HCT116 (cell line): ENCODE data around the gene SCG3. TPM values are rescaled to one million over a fixed set of nuclear protein-coding genes. Genes with fewer than 3 reads are reported as not detected.

ENCODE experiments used
- ATAC-seq: fragments of 200-7000 bp; cut with Tn5 transposase; 2 replicates; pipeline ENCODE4 v1.9.1; 2020; ENCODE audit warnings: mild to moderate bottlenecking, moderate library complexity
- BruUV-seq: library from RNA; stranded (reverse); fragments of 400-500 nt; replicated peaks from 2 replicates; lab custom pipeline; 2021; lab: Mats Ljungman, UMichigan
- CTCF ChIA-PET: fragments of 300-600 bp; sonication (Branson Sonifier 250); formaldehyde crosslinking; loops from one replicate; lab custom pipeline; 2021; ENCODE audit warnings: antibody characterized with exemption; lab: Charles Lee
- POLR2A ChIA-PET: fragments of 300-600, 350-600 bp; sonication (Branson Sonifier 250); formaldehyde crosslinking; loops from one replicate; lab custom pipeline; 2021; ENCODE audit warnings: antibody characterized with exemption; lab: Charles Lee
- RAD21 ChIA-PET, 2 experiments: fragments of 300-600 bp; sonication (Branson Sonifier 250); formaldehyde crosslinking; loops; one replicate each; lab custom pipeline; 2023; ENCODE audit warnings: low total read pairs in 2 of 2; ENCODE audit not compliant: uncharacterized antibody in 2 of 2, unreplicated experiment in 2 of 2, low non-redundant PET in 1 of 2; lab: Charles Lee
- DNase-seq: peaks from one replicate; pipeline ENCODE4 v3.0.0-alpha.2; 2010; ENCODE audit warnings: low read depth, low spot score
- H2AFZ ChIP-seq: fragments of 200-600 bp; shearing (Covaris generic), sonication (generic); 2 replicates; pipeline ENCODE4 v1.6.1; 2017; ENCODE audit warnings: low read depth, mixed run types, mixed read lengths, antibody characterized with exemption, low read length; ENCODE audit not compliant: poor library complexity, severe bottlenecking
- H3K27ac ChIP-seq: 2 replicates; pipeline ENCODE4 v1.5.1; 2012; ENCODE audit warnings: low read depth, low read length
- H3K27me3 ChIP-seq: fragments of 200-600 bp; sonication (generic); 2 replicates; pipeline ENCODE4 v1.6.1; 2016; ENCODE audit warnings: mixed run types, low read length, mixed read lengths; ENCODE audit not compliant: insufficient read depth
- H3K36me3 ChIP-seq, 2 experiments: fragments of 200-500 bp in 1 of 2; fragments of 200-600 bp in 1 of 2; sonication (Bioruptor generic) in 1 of 2; sonication (generic) in 1 of 2; 2 replicates each; pipeline versions ENCODE4 v1.5.1 to v1.6.1; 2014 to 2016; ENCODE audit warnings: low read length in 2 of 2, inconsistent platforms in 1 of 2, mixed read lengths in 1 of 2, mixed run types in 1 of 2; ENCODE audit not compliant: insufficient read depth in 2 of 2, control insufficient read depth in 1 of 2
- H3K4me1 ChIP-seq, 2 experiments: fragments of 200-600 bp in 1 of 2; sonication (generic) in 1 of 2; 2 replicates each; pipeline versions ENCODE4 v1.5.1 to v1.6.1; 2012 to 2017; ENCODE audit warnings: low read length in 2 of 2, inconsistent platforms in 1 of 2, mild to moderate bottlenecking in 1 of 2, mixed read lengths in 1 of 2, mixed run types in 1 of 2, moderate library complexity in 1 of 2; ENCODE audit not compliant: insufficient read depth in 2 of 2, control insufficient read depth in 1 of 2
- H3K4me2 ChIP-seq: fragments of 200-600 bp; sonication (generic); 2 replicates; pipeline ENCODE4 v1.6.1; 2017; ENCODE audit warnings: mixed run types, low read length, mixed read lengths
- H3K4me3 ChIP-seq, 2 experiments: fragments of 200-600 bp in 1 of 2; sonication (generic) in 1 of 2; replicated peaks in 1 of 2; 2 replicates each; pipeline ENCODE4 v1.5.1; 2011 to 2016; ENCODE audit warnings: low read length in 2 of 2, control low read depth in 1 of 2, low read depth in 1 of 2, mild to moderate bottlenecking in 1 of 2, mixed read lengths in 1 of 2, mixed run types in 1 of 2
- H3K79me2 ChIP-seq: fragments of 200-600 bp; sonication (generic); 2 replicates; pipeline ENCODE4 v1.6.1; 2017; ENCODE audit warnings: mild to moderate bottlenecking, mixed run types, low read length, moderate library complexity, mixed read lengths; ENCODE audit not compliant: insufficient read depth
- H3K9ac ChIP-seq: fragments of 200-600 bp; sonication (generic); 2 replicates; pipeline ENCODE4 v1.6.1; 2016; ENCODE audit warnings: low read length, mixed read lengths
- H3K9me2 ChIP-seq: fragments of 200-600 bp; sonication (generic), shearing (Covaris generic); 2 replicates; pipeline ENCODE4 v1.6.1; 2017; ENCODE audit warnings: mixed run types, mild to moderate bottlenecking, moderate library complexity; ENCODE audit not compliant: insufficient read depth
- H3K9me3 ChIP-seq, 2 experiments: fragments of 200-500 bp in 1 of 2; fragments of 200-600 bp in 1 of 2; sonication (Bioruptor generic) in 1 of 2; sonication (generic) in 1 of 2; 2 replicates each; pipeline ENCODE4 v1.6.1; 2014 to 2017; ENCODE audit warnings: low read length in 2 of 2, mixed read lengths in 2 of 2, inconsistent platforms in 1 of 2, low read depth in 1 of 2, mild to moderate bottlenecking in 1 of 2, mixed run types in 1 of 2, moderate library complexity in 1 of 2; ENCODE audit not compliant: control insufficient read depth in 1 of 2, insufficient read depth in 1 of 2
- H4K20me1 ChIP-seq: fragments of 200-600 bp; sonication (generic), shearing (Covaris generic); 2 replicates; pipeline ENCODE4 v1.6.1; 2017; ENCODE audit warnings: mixed run types, mild to moderate bottlenecking, moderate library complexity; ENCODE audit not compliant: insufficient read depth
- ATF3 ChIP-seq: IDR thresholded peaks from 2 replicates; pipeline ENCODE4 v1.6.1; 2012
- CBX3 ChIP-seq: IDR thresholded peaks from 2 replicates; pipeline ENCODE4 v1.6.1; 2012; ENCODE audit warnings: low read depth
- CEBPB ChIP-seq: IDR thresholded peaks from 2 replicates; pipeline ENCODE4 v1.6.1; 2012; ENCODE audit warnings: low read depth
- CTCF ChIP-seq, 3 experiments: fragments of 200-600 bp in 1 of 3; sonication (generic) in 1 of 3; IDR thresholded peaks in 2 of 3; conservative IDR thresholded peaks in 1 of 3; 2 replicates each; pipeline ENCODE4 v1.5.1; 2012 to 2017; ENCODE audit warnings: low read depth in 2 of 3, low read length in 2 of 3, antibody characterized with exemption in 1 of 3, borderline replicate concordance in 1 of 3, control low read depth in 1 of 3, mild to moderate bottlenecking in 1 of 3, mixed read lengths in 1 of 3, mixed run types in 1 of 3, moderate library complexity in 1 of 3; ENCODE audit not compliant: insufficient read depth in 1 of 3
- EGR1 ChIP-seq: IDR thresholded peaks from 2 replicates; pipeline ENCODE4 v1.6.1; 2012; ENCODE audit warnings: low read depth
- EZH2phosphoT487 ChIP-seq: fragments of 200-600 bp; IDR thresholded peaks from 2 replicates; pipeline ENCODE4 v1.6.1; 2018; ENCODE audit warnings: antibody characterized with exemption, borderline replicate concordance
- FOSL1 ChIP-seq: IDR thresholded peaks from 2 replicates; pipeline ENCODE4 v1.6.1; 2012; ENCODE audit warnings: low read depth
- POLR2AphosphoS5 ChIP-seq: IDR thresholded peaks from 2 replicates; pipeline ENCODE4 v1.6.1; 2011; ENCODE audit warnings: mild to moderate bottlenecking, low read depth, low read length, moderate library complexity
- RAD21 ChIP-seq: IDR thresholded peaks from 2 replicates; pipeline ENCODE4 v1.6.1; 2012; ENCODE audit warnings: low read depth, mild to moderate bottlenecking
- SRF ChIP-seq: IDR thresholded peaks from 2 replicates; pipeline ENCODE4 v1.6.1; 2012; ENCODE audit warnings: low read depth
- TCF7L2 ChIP-seq: IDR thresholded peaks from 2 replicates; pipeline ENCODE4 v1.7.0; 2011; ENCODE audit warnings: borderline replicate concordance, inconsistent platforms; ENCODE audit not compliant: insufficient read depth, insufficient read length; ENCODE audit errors: extremely low read depth
- YY1 ChIP-seq: IDR thresholded peaks from 2 replicates; pipeline ENCODE4 v1.6.1; 2011; ENCODE audit warnings: low read length, low read depth, moderate library complexity, mild to moderate bottlenecking; ENCODE audit not compliant: insufficient replicate concordance; ENCODE audit errors: extremely low read depth
- ZBTB33 ChIP-seq: IDR thresholded peaks from 2 replicates; pipeline ENCODE4 v1.6.1; 2011; ENCODE audit warnings: mild to moderate bottlenecking, low read length, moderate library complexity; ENCODE audit not compliant: insufficient replicate concordance; ENCODE audit errors: extremely low read depth
- ZNF274 ChIP-seq: fragments of 200-500 bp; sonication (Bioruptor generic); IDR thresholded peaks from 2 replicates; pipeline ENCODE4 v1.6.1; 2014; ENCODE audit warnings: mild to moderate bottlenecking, low read depth, low read length, inconsistent platforms
- intact Hi-C: fragments of 100-400 bp; cut with micrococcal nuclease; formaldehyde crosslinking; loops from 2 replicates; pipeline ENCODE4 v1.10.0; 2022
- total RNA-seq: library from RNA; stranded (reverse); gene quantifications from one replicate; pipeline ENCODE4 v1.2.1, GENCODE V29; 2021; ENCODE audit not compliant: unreplicated experiment

SCG3 gene
- total RNA-seq, 1 experiment from 2014 or later, result not detected

GRCh38 chr15:51759557-51760070 is 78.3 kb downstream of the SCG3 start:
- CTCF ChIA-PET, result no interaction called here
- ATAC-seq (peak; percentile 53), DNase-seq (no peak)
- Histone ChIP-seq H3K9me2 (no peaks in the 10 kb centered on the region), H3K9me3 (no peaks in the 10 kb centered on the region), H3K27ac (no peak overlapping the region), H3K4me3 (no peak overlapping the region), H2AFZ (no peak overlapping the region), H3K79me2 (no peaks in the 10 kb centered on the region), H3K4me2 (no peak overlapping the region), H3K9ac (no peak overlapping the region), H4K20me1 (no peaks in the 10 kb centered on the region), H3K27me3 (no peaks in the 10 kb centered on the region), H3K36me3 (no peaks in the 10 kb centered on the region), H3K4me1 (no peaks in the 10 kb centered on the region)
- RAD21 ChIA-PET, result no interaction called here
- POLR2A ChIA-PET, result no interaction called here
- TF ChIP-seq CTCF (IDR thresholded peaks at IDR 0.05 in 2 of 3, conservative IDR thresholded peaks at IDR 0.05 in 1 of 3; ENCODE audit: borderline replicate concordance in 1 of 3, insufficient read depth in 1 of 3, low read depth in 2 of 3, low read length in 2 of 3) (peak; percentile 5 to 40 (median 36); a peak in 3 of 6 replicates), CEBPB (no peak), CBX3 (no peak), POLR2AphosphoS5 (no peak), EGR1 (no peak), TCF7L2 (no peak)
- intact Hi-C loops, result no loop called here
- no TSS peak for BruUV-seq

GRCh38 chr15:51760805-51761204 is 79.5 kb downstream of the SCG3 start:
- DNase-seq (no peak), ATAC-seq (no peak)
- no peak overlapping the region for H3K4me3 ChIP-seq
- no peak overlapping the region for H2AFZ ChIP-seq
- CTCF ChIA-PET, result interaction anchor here (1.0 to 1.6 kb wide), 2 partner anchors 16 to 110 kb away, joined by 5 to 6 read pairs; no protein-coding TSS in a partner anchor
- H3K27ac ChIP-seq, result no peak overlapping the region
- no peak overlapping the region for H3K9ac ChIP-seq
- POLR2A ChIA-PET, result no interaction called here
- no peaks in the 10 kb centered on the region for H3K36me3 ChIP-seq
- no peaks in the 10 kb centered on the region for H4K20me1 ChIP-seq
- H3K4me2 ChIP-seq, result no peak overlapping the region
- BruUV-seq, result no TSS peak
- intact Hi-C loops, result no loop called here
- H3K9me2 ChIP-seq, result no peaks in the 10 kb centered on the region
- no peaks in the 10 kb centered on the region for H3K27me3 ChIP-seq
- no peaks in the 10 kb centered on the region for H3K4me1 ChIP-seq
- no peaks in the 10 kb centered on the region for H3K9me3 ChIP-seq
- RAD21 ChIA-PET, result no interaction called here
- no peaks in the 10 kb centered on the region for H3K79me2 ChIP-seq
- no peak for TF ChIP-seq ATF3
- no peak for TF ChIP-seq ZBTB33
- TF ChIP-seq EZH2phosphoT487, result no peak
- no peak for TF ChIP-seq TCF7L2
- TF ChIP-seq SRF, result no peak
- no peak for TF ChIP-seq CBX3
- TF ChIP-seq YY1, result no peak
- TF ChIP-seq FOSL1, result no peak
- no peak for TF ChIP-seq RAD21
- TF ChIP-seq ZNF274, result no peak
